ENCODE data around the gene ZNF598. TPM values are rescaled to one million over a fixed set of nuclear protein-coding genes. Genes with fewer than 3 reads are reported as not detected.
A peak's percentile ranks its signal among the peaks of the same experiment; 100 is the strongest.

Gene ZNF598
- total and polyA plus RNA-seq, 2 of the 13 experiments (the other 11 are each of a cell fraction or from before 2014, with no cell fraction given), result 13.5 to 14.2 TPM

DNA sequence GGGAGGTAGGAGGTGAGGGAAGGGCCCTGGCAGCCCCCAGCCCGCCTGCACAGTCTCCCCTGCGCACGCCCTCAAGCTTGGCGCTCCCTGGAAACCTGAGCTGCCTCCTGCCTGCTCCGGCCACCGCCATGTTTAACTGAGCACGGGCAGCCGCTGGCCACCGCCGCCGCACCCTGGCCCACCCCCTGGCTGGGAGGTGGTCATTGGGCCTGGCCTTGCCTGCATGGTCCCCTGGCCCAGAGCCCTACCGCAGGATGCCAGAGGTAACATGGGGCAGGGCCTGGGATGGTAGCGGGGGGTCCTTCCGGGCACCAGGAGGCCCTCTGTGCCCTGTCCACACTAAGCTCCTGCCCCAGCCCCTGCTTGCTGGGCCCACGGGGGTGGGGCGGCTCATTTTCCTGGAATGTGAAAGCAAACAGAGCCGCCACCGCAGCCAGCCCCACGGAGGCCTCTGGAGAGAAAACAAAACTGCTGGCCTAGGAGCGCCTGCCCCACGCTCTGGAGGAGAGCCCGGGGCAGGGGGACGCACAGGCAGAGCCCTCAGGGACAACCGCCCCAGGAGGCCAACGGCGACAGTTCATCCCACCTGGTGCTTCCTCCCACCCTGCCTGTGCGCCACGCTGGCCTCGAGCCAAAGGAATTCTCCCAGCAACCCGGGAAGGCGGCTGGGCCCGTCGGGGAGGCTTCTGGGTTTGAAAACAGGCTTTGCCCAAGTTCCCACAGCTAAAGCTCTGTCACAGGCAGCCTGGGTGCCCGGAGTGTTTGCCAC, 26.0 kb upstream of the ZNF598 start (continued):
- peak; percentile 47 for TF ChIP-seq XRCC5 (optimal IDR thresholded peaks at IDR 0.05; ENCODE audit: low read length)
- no peak for TF ChIP-seq ZNF225 (CRISPR knock-in tag; IDR thresholded peaks at IDR 0.05)
- TF ChIP-seq ZNF44 (CRISPR knock-in tag; IDR thresholded peaks at IDR 0.05), result 0 out of 2 replicates have a peak, but pooled peaks have one; percentile 19
- no peak for TF ChIP-seq MZF1 (CRISPR knock-in tag; IDR thresholded peaks at IDR 0.05; ENCODE audit: borderline replicate concordance)
- 0 out of 2 replicates have a peak, but pooled peaks have one; percentile 26 for TF ChIP-seq ZNF607 (CRISPR knock-in tag; IDR thresholded peaks at IDR 0.05; ENCODE audit: borderline replicate concordance)
- TF ChIP-seq ZNF761 (CRISPR knock-in tag; conservative IDR thresholded peaks at IDR 0.05), result peak; percentile 53; the same call in 1 of the 2 replicates
- peak; percentile 75; the same call in 1 of the 2 replicates for TF ChIP-seq ZNF292 (CRISPR knock-in tag; IDR thresholded peaks at IDR 0.05; ENCODE audit: borderline replicate concordance, low read depth)
- peak; percentile 13; the same call in 1 of the 2 replicates for TF ChIP-seq CCDC6 (CRISPR knock-in tag; IDR thresholded peaks at IDR 0.05)
- 0 out of 2 replicates have a peak, but pooled peaks have one; percentile 11 for TF ChIP-seq TRIM24 (CRISPR knock-in tag; IDR thresholded peaks at IDR 0.05)
- no peak for TF ChIP-seq MBD4 (IDR thresholded peaks at IDR 0.05; ENCODE audit: borderline replicate concordance, low read length)
- TF ChIP-seq, protein P1, sequence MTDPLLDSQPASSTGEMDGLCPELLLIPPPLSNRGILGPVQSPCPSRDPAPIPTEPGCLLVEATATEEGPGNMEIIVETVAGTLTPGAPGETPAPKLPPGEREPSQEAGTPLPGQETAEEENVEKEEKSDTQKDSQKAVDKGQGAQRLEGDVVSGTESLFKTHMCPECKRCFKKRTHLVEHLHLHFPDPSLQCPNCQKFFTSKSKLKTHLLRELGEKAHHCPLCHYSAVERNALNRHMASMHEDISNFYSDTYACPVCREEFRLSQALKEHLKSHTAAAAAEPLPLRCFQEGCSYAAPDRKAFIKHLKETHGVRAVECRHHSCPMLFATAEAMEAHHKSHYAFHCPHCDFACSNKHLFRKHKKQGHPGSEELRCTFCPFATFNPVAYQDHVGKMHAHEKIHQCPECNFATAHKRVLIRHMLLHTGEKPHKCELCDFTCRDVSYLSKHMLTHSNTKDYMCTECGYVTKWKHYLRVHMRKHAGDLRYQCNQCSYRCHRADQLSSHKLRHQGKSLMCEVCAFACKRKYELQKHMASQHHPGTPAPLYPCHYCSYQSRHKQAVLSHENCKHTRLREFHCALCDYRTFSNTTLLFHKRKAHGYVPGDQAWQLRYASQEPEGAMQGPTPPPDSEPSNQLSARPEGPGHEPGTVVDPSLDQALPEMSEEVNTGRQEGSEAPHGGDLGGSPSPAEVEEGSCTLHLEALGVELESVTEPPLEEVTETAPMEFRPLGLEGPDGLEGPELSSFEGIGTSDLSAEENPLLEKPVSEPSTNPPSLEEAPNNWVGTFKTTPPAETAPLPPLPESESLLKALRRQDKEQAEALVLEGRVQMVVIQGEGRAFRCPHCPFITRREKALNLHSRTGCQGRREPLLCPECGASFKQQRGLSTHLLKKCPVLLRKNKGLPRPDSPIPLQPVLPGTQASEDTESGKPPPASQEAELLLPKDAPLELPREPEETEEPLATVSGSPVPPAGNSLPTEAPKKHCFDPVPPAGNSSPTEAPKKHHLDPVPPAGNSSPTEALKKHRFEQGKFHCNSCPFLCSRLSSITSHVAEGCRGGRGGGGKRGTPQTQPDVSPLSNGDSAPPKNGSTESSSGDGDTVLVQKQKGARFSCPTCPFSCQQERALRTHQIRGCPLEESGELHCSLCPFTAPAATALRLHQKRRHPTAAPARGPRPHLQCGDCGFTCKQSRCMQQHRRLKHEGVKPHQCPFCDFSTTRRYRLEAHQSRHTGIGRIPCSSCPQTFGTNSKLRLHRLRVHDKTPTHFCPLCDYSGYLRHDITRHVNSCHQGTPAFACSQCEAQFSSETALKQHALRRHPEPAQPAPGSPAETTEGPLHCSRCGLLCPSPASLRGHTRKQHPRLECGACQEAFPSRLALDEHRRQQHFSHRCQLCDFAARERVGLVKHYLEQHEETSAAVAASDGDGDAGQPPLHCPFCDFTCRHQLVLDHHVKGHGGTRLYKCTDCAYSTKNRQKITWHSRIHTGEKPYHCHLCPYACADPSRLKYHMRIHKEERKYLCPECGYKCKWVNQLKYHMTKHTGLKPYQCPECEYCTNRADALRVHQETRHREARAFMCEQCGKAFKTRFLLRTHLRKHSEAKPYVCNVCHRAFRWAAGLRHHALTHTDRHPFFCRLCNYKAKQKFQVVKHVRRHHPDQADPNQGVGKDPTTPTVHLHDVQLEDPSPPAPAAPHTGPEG (CRISPR knock-in tag; IDR thresholded peaks at IDR 0.05), result no peak
- no peak for TF ChIP-seq FOXA1 (IDR thresholded peaks at IDR 0.05)
- peak; percentile 94 for TF ChIP-seq FOXA1 (CRISPR knock-in tag; IDR thresholded peaks at IDR 0.05)
- TF ChIP-seq ZNF362 (CRISPR knock-in tag; IDR thresholded peaks at IDR 0.05; ENCODE audit: borderline replicate concordance), result no peak
- TF ChIP-seq ZFP90 (CRISPR knock-in tag; IDR thresholded peaks at IDR 0.05; ENCODE audit: borderline replicate concordance), result no peak
- peak; percentile 28; the same call in 1 of the 2 replicates for TF ChIP-seq ZNF230 (CRISPR knock-in tag; IDR thresholded peaks at IDR 0.05)
- no peak for TF ChIP-seq ZBTB34 (CRISPR knock-in tag; IDR thresholded peaks at IDR 0.05)
- TF ChIP-seq KDM5B (CRISPR knock-in tag; IDR thresholded peaks at IDR 0.05; ENCODE audit: borderline replicate concordance), result peak; percentile 80
- TF ChIP-seq POLR2G (IDR thresholded peaks at IDR 0.05; ENCODE audit: low read depth, low read length), result peak; percentile 90
- peak; percentile 79; the same call in 1 of the 2 replicates for TF ChIP-seq KLF12 (CRISPR knock-in tag; IDR thresholded peaks at IDR 0.05; ENCODE audit: borderline replicate concordance)
- no peak for TF ChIP-seq ZNF615 (CRISPR knock-in tag; IDR thresholded peaks at IDR 0.05; ENCODE audit: borderline replicate concordance)

All from HepG2 (cell line).